Mesenchymal stem cell (in vitro differentiated cells and primary cell): ENCODE measurements around the gene F11.
"Not testable (repeated sequence)": the region's sequence is repeated elsewhere in the genome, so short reads cannot be mapped to it uniquely, and the experiment has no call there.

ENCODE experiments used
- DNase-seq: peaks from one replicate; pipeline ENCODE4 v3.0.0-alpha.2; 2013
- H2AFZ ChIP-seq: one replicate; pipeline ENCODE4 v1.6.1; 2013; ENCODE audit warnings: low read depth, mild to moderate bottlenecking, control low read depth, inconsistent platforms, low read length, moderate library complexity
- H2AK5ac ChIP-seq: 2 replicates; pipeline ENCODE4 v1.6.1; 2013; ENCODE audit warnings: low read length, moderate library complexity, mild to moderate bottlenecking, inconsistent platforms; ENCODE audit not compliant: severe bottlenecking
- H2BK120ac ChIP-seq: one replicate; pipeline ENCODE4 v1.6.1; 2013; ENCODE audit warnings: low read depth, mild to moderate bottlenecking, inconsistent platforms, low read length, moderate library complexity
- H2BK12ac ChIP-seq, 2 experiments: one replicate each; pipeline ENCODE4 v1.6.1; 2013; ENCODE audit warnings: inconsistent platforms in 2 of 2, low read length in 2 of 2, mild to moderate bottlenecking in 2 of 2, moderate library complexity in 2 of 2, control low read depth in 1 of 2
- H2BK15ac ChIP-seq: one replicate; pipeline ENCODE4 v1.6.1; 2013; ENCODE audit warnings: mild to moderate bottlenecking, low read depth, inconsistent platforms; ENCODE audit not compliant: poor library complexity, severe bottlenecking
- H2BK5ac ChIP-seq: 2 replicates; pipeline ENCODE4 v1.6.1; 2013; ENCODE audit warnings: low read depth, mild to moderate bottlenecking, low read length, control low read depth, inconsistent platforms; ENCODE audit not compliant: poor library complexity, severe bottlenecking
- H3K14ac ChIP-seq, 2 experiments: one replicate each; pipeline ENCODE4 v1.6.1; 2013; ENCODE audit warnings: inconsistent platforms in 2 of 2, low read length in 2 of 2, control low read depth in 1 of 2, mild to moderate bottlenecking in 1 of 2, moderate library complexity in 1 of 2
- H3K18ac ChIP-seq, 2 experiments: one replicate each; pipeline ENCODE4 v1.6.1; 2013; ENCODE audit warnings: inconsistent platforms in 2 of 2, low read length in 2 of 2, control low read depth in 1 of 2, low read depth in 1 of 2, mild to moderate bottlenecking in 1 of 2
- H3K23ac ChIP-seq, 2 experiments: one replicate each; pipeline ENCODE4 v1.6.1; 2013; ENCODE audit warnings: inconsistent platforms in 2 of 2, low read length in 2 of 2, mild to moderate bottlenecking in 2 of 2, moderate library complexity in 2 of 2, control low read depth in 1 of 2
- H3K27ac ChIP-seq: 2 replicates; pipeline ENCODE4 v1.5.1; 2013; ENCODE audit warnings: mild to moderate bottlenecking, moderate library complexity, low read length, control low read depth, inconsistent platforms; ENCODE audit not compliant: poor library complexity, severe bottlenecking
- H3K27me3 ChIP-seq, 2 experiments: 2 replicates each; pipeline versions ENCODE4 v1.6.1 to v1.7.0; 2013; ENCODE audit warnings: low read length in 2 of 2, mild to moderate bottlenecking in 2 of 2, moderate library complexity in 2 of 2, control low read depth in 1 of 2, inconsistent platforms in 1 of 2; ENCODE audit not compliant: control insufficient read depth in 1 of 2, insufficient read depth in 1 of 2
- H3K36me3 ChIP-seq, 2 experiments: 2 replicates each; pipeline versions ENCODE4 v1.6.1 to v1.7.0; 2013; ENCODE audit warnings: low read length in 2 of 2, control low read depth in 1 of 2, inconsistent platforms in 1 of 2, low read depth in 1 of 2, mild to moderate bottlenecking in 1 of 2; ENCODE audit not compliant: insufficient read depth in 2 of 2, control insufficient read depth in 1 of 2
- H3K4ac ChIP-seq, 2 experiments: one replicate each; pipeline ENCODE4 v1.6.1; 2013; ENCODE audit warnings: inconsistent platforms in 2 of 2, low read length in 2 of 2, mild to moderate bottlenecking in 2 of 2, moderate library complexity in 2 of 2, control low read depth in 1 of 2, low read depth in 1 of 2
- H3K4me1 ChIP-seq: 2 replicates; pipeline ENCODE4 v1.6.1; 2013; ENCODE audit warnings: low read depth, low read length, control low read depth; ENCODE audit not compliant: control insufficient read depth, insufficient read depth
- H3K4me2 ChIP-seq: 2 replicates; pipeline ENCODE4 v1.6.1; 2013; ENCODE audit warnings: low read length, mild to moderate bottlenecking, inconsistent platforms; ENCODE audit not compliant: poor library complexity, severe bottlenecking
- H3K4me3 ChIP-seq, 2 experiments: 2 replicates each; pipeline versions ENCODE4 v1.5.1 to v1.7.0; 2013; ENCODE audit warnings: low read length in 2 of 2, mild to moderate bottlenecking in 2 of 2, control low read depth in 1 of 2, low read depth in 1 of 2; ENCODE audit not compliant: insufficient read depth in 1 of 2
- H3K79me1 ChIP-seq: replicated peaks from 2 replicates; pipeline ENCODE4 v1.6.1; 2013; ENCODE audit warnings: mild to moderate bottlenecking, control low read depth, low read length, inconsistent platforms; ENCODE audit not compliant: poor library complexity, severe bottlenecking
- H3K9ac ChIP-seq: 2 replicates; pipeline ENCODE4 v1.7.0; 2013; ENCODE audit warnings: mild to moderate bottlenecking, low read length, moderate library complexity
- H3K9me3 ChIP-seq: 2 replicates; pipeline ENCODE4 v1.7.0; 2013; ENCODE audit warnings: mild to moderate bottlenecking, low read length; ENCODE audit not compliant: control insufficient read depth
- H4K8ac ChIP-seq: one replicate; pipeline ENCODE4 v1.6.1; 2013; ENCODE audit warnings: inconsistent platforms, mild to moderate bottlenecking, low read length, moderate library complexity
- H4K91ac ChIP-seq: one replicate; pipeline ENCODE4 v1.6.1; 2013; ENCODE audit warnings: mild to moderate bottlenecking, low read length, inconsistent platforms
- WGBS: methylation state at CpG from one replicate; pipeline ENCODE4 v1.1.7; 2013; ENCODE audit warnings: mixed read lengths; 5-methylcytosine and 5-hydroxymethylcytosine counted together

F11 gene

GRCh38 chr4:186307916-186308315 is 41.9 kb downstream of the F11 start:
- Histone ChIP-seq H3K4me2 (no peak overlapping the region), H2AFZ (no peak overlapping the region), H3K18ac (no peak overlapping the region), H3K36me3 (no peaks in the 10 kb centered on the region), H4K8ac (no peak overlapping the region), H2AK5ac (no peak overlapping the region), H3K4ac (no peak overlapping the region), H3K9ac (no peak overlapping the region), H3K79me1 (no peaks in the 10 kb centered on the region), H3K4me3 (no peak overlapping the region), H2BK120ac (no peak overlapping the region), H2BK12ac (no peak overlapping the region), H3K27ac (no peak overlapping the region), H2BK5ac (no peak overlapping the region), H3K4me1 (no peaks in the 10 kb centered on the region), H2BK15ac (no peak overlapping the region), H3K27me3 (peaks cover 11 to 49% of the 10 kb centered on the region in 2 experiments), H3K14ac (no peak overlapping the region), H3K23ac (no peak overlapping the region), H4K91ac (no peak overlapping the region), H3K9me3 (no peaks in the 10 kb centered on the region)
- no peak for DNase-seq
- WGBS, result 67% methylated on average over 2 of the region's 3 CpGs

DNA sequence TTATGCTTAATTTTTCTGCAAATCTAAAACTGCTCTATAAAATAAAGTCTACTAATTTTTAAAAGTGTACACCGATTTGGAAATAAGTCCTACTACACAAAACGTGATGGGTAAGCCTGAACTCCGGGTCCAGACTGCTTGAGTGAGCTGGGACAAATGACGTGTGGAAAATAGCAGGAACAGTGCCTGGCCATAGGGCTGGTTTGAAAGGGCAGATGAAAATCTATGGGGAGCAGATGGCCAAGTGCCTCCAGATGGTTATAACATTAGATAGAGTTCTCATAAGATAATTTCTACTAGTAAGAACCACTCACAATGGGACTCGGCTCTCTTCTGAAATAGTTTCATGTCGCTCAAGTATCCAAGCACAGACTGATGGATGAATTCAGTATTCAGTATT is 52.5 kb downstream of the F11 start:
- H3K36me3 ChIP-seq, result no peaks in the 10 kb centered on the region
- H3K4me2 ChIP-seq, result no peak overlapping the region
- no peak overlapping the region for H3K18ac ChIP-seq
- H3K9ac ChIP-seq, result no peak overlapping the region
- no peak overlapping the region for H2AK5ac ChIP-seq
- H2BK120ac ChIP-seq, result no peak overlapping the region
- no peak overlapping the region for H2AFZ ChIP-seq
- H3K27ac ChIP-seq, result no peak overlapping the region
- no peak overlapping the region for H3K23ac ChIP-seq
- H3K9me3 ChIP-seq, result no peaks in the 10 kb centered on the region
- no peak overlapping the region for H2BK5ac ChIP-seq
- peaks cover 0 to 5% of the 10 kb centered on the region in 2 experiments for H3K27me3 ChIP-seq
- H4K8ac ChIP-seq, result no peak overlapping the region
- H3K4ac ChIP-seq, result no peak overlapping the region
- no peaks in the 10 kb centered on the region for H3K79me1 ChIP-seq
- no peak overlapping the region for H2BK15ac ChIP-seq
- H3K4me3 ChIP-seq, result no peak overlapping the region
- no peak for DNase-seq
- H3K14ac ChIP-seq, result no peak overlapping the region
- no peak overlapping the region for H4K91ac ChIP-seq
- WGBS, result 91% methylated on average over 6 of the region's 6 CpGs
- no peak overlapping the region for H2BK12ac ChIP-seq
- H3K4me1 ChIP-seq, result no peaks in the 10 kb centered on the region

DNA sequence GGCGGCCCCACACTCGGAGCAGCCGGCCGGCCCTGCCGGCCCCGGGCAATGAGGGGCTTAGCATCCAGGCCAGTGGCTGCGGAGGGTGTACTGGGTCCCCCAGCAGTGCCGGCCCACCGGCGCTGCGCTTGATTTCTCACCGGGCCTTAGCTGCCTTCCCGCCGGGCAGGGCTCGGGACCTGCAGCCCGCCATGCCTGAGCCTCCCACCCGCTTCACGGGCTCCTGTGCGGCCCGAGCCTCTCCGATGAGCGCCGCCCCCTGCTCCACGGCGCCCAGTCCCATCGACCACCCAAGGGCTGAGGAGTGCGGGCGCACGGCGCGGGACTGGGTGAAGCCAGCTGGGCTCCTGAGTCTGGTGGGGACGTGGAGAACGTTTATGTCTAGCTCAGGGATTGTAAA is 58.7 kb downstream of the F11 start:
- not testable (repeated sequence) for H4K8ac ChIP-seq, H3K18ac ChIP-seq, H2AFZ ChIP-seq, H3K23ac ChIP-seq, H2BK120ac ChIP-seq, H3K9me3 ChIP-seq, H3K36me3 ChIP-seq, H3K9ac ChIP-seq, H2BK12ac ChIP-seq, H4K91ac ChIP-seq, H3K4me3 ChIP-seq, H3K4me1 ChIP-seq, DNase-seq, H3K14ac ChIP-seq, H3K27me3 ChIP-seq, H2AK5ac ChIP-seq, H3K79me1 ChIP-seq, H3K27ac ChIP-seq, H3K4me2 ChIP-seq, H3K4ac ChIP-seq, H2BK5ac ChIP-seq, H2BK15ac ChIP-seq
- WGBS, result 95% methylated on average over 32 of the region's 33 CpGs

- Histone ChIP-seq H3K9me3 (peaks cover 13% of the 10 kb centered on the region), H2BK120ac (no peak overlapping the region), H4K8ac (no peak overlapping the region), H3K4me1 (no peaks in the 10 kb centered on the region), H2BK15ac (no peak overlapping the region), H2AFZ (no peak overlapping the region), H3K36me3 (no peaks in the 10 kb centered on the region), H2BK12ac (no peak overlapping the region), H3K14ac (no peak overlapping the region), H3K27me3 (no peaks in the 10 kb centered on the region), H3K9ac (no peak overlapping the region), H3K79me1 (no peaks in the 10 kb centered on the region), H4K91ac (no peak overlapping the region), H3K4me3 (no peak overlapping the region), H3K27ac (no peak overlapping the region), H2BK5ac (no peak overlapping the region), H3K23ac (no peak overlapping the region), H2AK5ac (no peak overlapping the region), H3K4me2 (no peak overlapping the region), H3K4ac (no peak overlapping the region), H3K18ac (no peak overlapping the region)
- 64% methylated on average over 2 of the region's 3 CpGs for WGBS
- no peak for DNase-seq
These were observed 60.4 kb downstream of the F11 start for GRCh38 chr4:186326391-186326790.
